A673 (cell line): Measurements from ENCODE around the gene DAB2IP. TPM values are rescaled to one million over a fixed set of nuclear protein-coding genes. Genes with fewer than 3 reads are reported as not detected.

Experiments
- BruUV-seq: library from RNA; stranded (reverse); fragments of 400-500 nt; replicated peaks from 2 replicates; lab custom pipeline; 2021; lab: Mats Ljungman, UMichigan
- CTCF ChIA-PET: fragments of 300-600 bp; sonication (Branson Sonifier 250); formaldehyde crosslinking; loops from one replicate; lab custom pipeline; 2022; ENCODE audit warnings: antibody characterized with exemption; lab: Charles Lee
- POLR2A ChIA-PET: fragments of 300-600 bp; sonication (Branson Sonifier 250); formaldehyde crosslinking; loops from one replicate; lab custom pipeline; 2022; ENCODE audit warnings: antibody characterized with exemption; ENCODE audit not compliant: low non-redundant PET; lab: Charles Lee
- DNase-seq: peaks from one replicate; pipeline ENCODE4 v3.0.0-alpha.2; 2015; ENCODE audit warnings: low spot score
- H3K27ac ChIP-seq: fragments of 200-600 bp; sonication (generic); 2 replicates; pipeline ENCODE4 v1.5.1; 2016; ENCODE audit warnings: mixed run types, low read depth, mild to moderate bottlenecking, mixed read lengths, antibody characterized with exemption, low read length; ENCODE audit not compliant: poor library complexity, severe bottlenecking
- H3K27me3 ChIP-seq: fragments of 200-600 bp; sonication (generic); replicated peaks from 2 replicates; pipeline ENCODE4 v1.6.1; 2017; ENCODE audit warnings: mixed run types, low read depth, mild to moderate bottlenecking, mixed read lengths, antibody characterized with exemption, low read length; ENCODE audit not compliant: insufficient read depth, poor library complexity
- H3K36me3 ChIP-seq: fragments of 200-600 bp; sonication (generic); 2 replicates; pipeline ENCODE4 v1.6.1; 2016; ENCODE audit warnings: mixed run types, mild to moderate bottlenecking, mixed read lengths, antibody characterized with exemption, low read length; ENCODE audit not compliant: insufficient read depth, poor library complexity, severe bottlenecking
- H3K4me1 ChIP-seq: fragments of 200-600 bp; sonication (generic); 2 replicates; pipeline ENCODE4 v1.6.1; 2017; ENCODE audit warnings: mixed run types, mild to moderate bottlenecking, mixed read lengths, antibody characterized with exemption, low read length; ENCODE audit not compliant: insufficient read depth, poor library complexity, severe bottlenecking
- H3K4me3 ChIP-seq: fragments of 200-600 bp; sonication (generic); 2 replicates; pipeline ENCODE4 v1.5.1; 2016; ENCODE audit warnings: low read depth, mixed run types, mild to moderate bottlenecking, mixed read lengths, low read length; ENCODE audit not compliant: poor library complexity, severe bottlenecking
- H3K9me3 ChIP-seq: fragments of 200-600 bp; sonication (generic); 2 replicates; pipeline ENCODE4 v1.6.1; 2016; ENCODE audit warnings: mixed run types, low read depth, mild to moderate bottlenecking, mixed read lengths, antibody characterized with exemption, low read length; ENCODE audit not compliant: poor library complexity, severe bottlenecking
- CTCF ChIP-seq: fragments of 300-800, 200-600 bp; sonication (generic); conservative IDR thresholded peaks from 2 replicates; pipeline ENCODE4 v1.5.1; 2017; ENCODE audit warnings: low read depth, mild to moderate bottlenecking, antibody characterized with exemption, low read length, moderate library complexity, mixed read lengths
- EZH2 ChIP-seq: fragments of 200-600 bp; sonication (generic); IDR thresholded peaks from 2 replicates; pipeline ENCODE4 v1.6.1; 2017; ENCODE audit warnings: borderline replicate concordance, low read depth, mild to moderate bottlenecking, mixed read lengths, antibody characterized with exemption, low read length; ENCODE audit not compliant: poor library complexity, severe bottlenecking
- intact Hi-C: fragments of 100-400 bp; cut with micrococcal nuclease; formaldehyde crosslinking; loops from one replicate; pipeline ENCODE4 v1.10.0; 2022; ENCODE audit not compliant: unreplicated experiment
- total RNA-seq: library from RNA; stranded (reverse); gene quantifications from 2 replicates; pipeline ENCODE4 v1.2.3, GENCODE V29; 2021

The DAB2IP gene
- total RNA-seq, 1 experiment from 2014 or later = 34.5 TPM

- ChIA-PET POLR2A (no interaction called here), CTCF (no interaction called here)
- DNase-seq = no peak
- no peaks in the 10 kb centered on the region for H3K27me3 ChIP-seq
- no peak overlapping the region for H3K27ac ChIP-seq
- TF ChIP-seq EZH2 (no peak), CTCF (no peak)
- no peaks in the 10 kb centered on the region for H3K9me3 ChIP-seq
- peaks cover 15% of the 10 kb centered on the region for H3K4me1 ChIP-seq
- no TSS peak for BruUV-seq
- H3K36me3 ChIP-seq = no peaks in the 10 kb centered on the region
- H3K4me3 ChIP-seq = no peak overlapping the region
- intact Hi-C loops = no loop called here
Observed at GRCh38 chr9:121658166-121658565, 6.7 kb downstream of the DAB2IP start.

GRCh38 chr9:121658591-121658990 lies 7.2 kb downstream of the DAB2IP start:
- no peaks in the 10 kb centered on the region for H3K36me3 ChIP-seq
- no peak overlapping the region for H3K4me3 ChIP-seq
- no peaks in the 10 kb centered on the region for H3K9me3 ChIP-seq
- H3K27ac ChIP-seq = no peak overlapping the region
- H3K4me1 ChIP-seq = peaks cover 11% of the 10 kb centered on the region
- H3K27me3 ChIP-seq = no peaks in the 10 kb centered on the region
- intact Hi-C loops = no loop called here
- POLR2A ChIA-PET = no interaction called here
- CTCF ChIA-PET = no interaction called here
- DNase-seq = no peak
- TF ChIP-seq CTCF = no peak
- no peak for TF ChIP-seq EZH2
- no TSS peak for BruUV-seq

GRCh38 chr9:121660367-121660766 lies 8.9 kb downstream of the DAB2IP start:
- intact Hi-C loops = no loop called here
- Histone ChIP-seq H3K36me3 (no peaks in the 10 kb centered on the region), H3K27me3 (no peaks in the 10 kb centered on the region), H3K27ac (no peak overlapping the region), H3K4me1 (peaks cover 11% of the 10 kb centered on the region), H3K4me3 (no peak overlapping the region), H3K9me3 (no peaks in the 10 kb centered on the region)
- no peak for TF ChIP-seq CTCF
- ChIA-PET CTCF (no interaction called here), POLR2A (no interaction called here)
- no TSS peak for BruUV-seq
- no peak for DNase-seq
